HG02798 (cell line): ENCODE results near the gene MOB1B.
"Not testable (repeated sequence)": the region's sequence is repeated elsewhere in the genome, so short reads cannot be mapped to it uniquely, and the experiment has no call there.

Experiments
- ATAC-seq: cut with Tn5 transposase; IDR thresholded peaks from one replicate; pipeline ENCODE4 v1.9.1; 2021; ENCODE audit warnings: mild to moderate bottlenecking; ENCODE audit not compliant: unreplicated experiment, poor library complexity

MOB1B gene

DNA sequence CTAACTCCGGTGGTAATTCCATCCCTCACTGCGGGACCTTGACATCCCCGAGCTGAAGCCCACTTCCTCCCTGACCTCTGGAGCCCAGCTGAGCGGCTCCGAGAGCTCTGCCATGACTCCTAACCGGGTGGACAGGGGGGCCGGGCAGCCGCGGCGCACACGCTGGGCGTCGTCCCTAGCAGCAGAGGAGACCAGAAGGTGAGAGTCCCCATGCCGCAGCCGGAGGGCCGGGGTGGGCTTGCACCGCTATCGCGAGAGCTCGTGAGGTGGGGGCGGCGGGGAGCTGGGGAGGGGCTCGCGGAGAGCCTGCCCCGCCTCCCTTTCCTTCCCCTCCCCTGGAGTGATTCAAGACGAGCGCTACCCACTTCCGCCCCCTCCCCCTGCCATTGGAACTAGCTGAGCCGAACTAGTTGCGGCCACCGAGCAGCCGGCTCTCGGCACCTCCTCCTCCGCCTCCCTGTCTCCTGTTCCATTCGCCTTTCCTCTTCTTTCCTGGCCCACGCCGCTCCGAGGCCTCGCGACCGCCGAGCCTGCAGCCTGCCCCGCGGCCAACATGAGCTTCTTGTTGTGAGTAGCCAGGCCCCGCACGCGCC, at the start of gene MOB1B:
Gene MOB1B (plus strand): TSS at position 386 of the 593 bp plus-strand sequence. CDS start 168 bp downstream, at position 554.
- ATAC-seq, result peak; percentile 90

DNA sequence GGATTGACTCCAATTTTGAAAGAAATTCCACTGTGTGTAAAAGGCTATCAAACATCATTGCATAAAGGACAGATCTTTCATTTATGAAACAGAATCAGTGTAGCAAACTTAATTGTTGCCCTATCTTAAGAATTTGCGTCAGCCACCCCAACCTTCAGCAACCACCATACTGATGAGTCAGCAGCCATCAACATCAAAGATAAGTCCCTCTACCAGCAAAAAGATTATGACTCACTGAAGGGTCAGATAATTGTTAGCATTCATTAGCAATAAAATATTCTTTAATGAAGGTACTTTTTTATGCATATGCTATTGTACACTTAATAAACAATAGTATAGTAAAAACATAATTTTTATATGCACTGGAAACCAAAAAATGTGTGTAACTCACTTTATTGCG, 46.7 kb upstream of the MOB1B start:
- no peak for ATAC-seq

DNA sequence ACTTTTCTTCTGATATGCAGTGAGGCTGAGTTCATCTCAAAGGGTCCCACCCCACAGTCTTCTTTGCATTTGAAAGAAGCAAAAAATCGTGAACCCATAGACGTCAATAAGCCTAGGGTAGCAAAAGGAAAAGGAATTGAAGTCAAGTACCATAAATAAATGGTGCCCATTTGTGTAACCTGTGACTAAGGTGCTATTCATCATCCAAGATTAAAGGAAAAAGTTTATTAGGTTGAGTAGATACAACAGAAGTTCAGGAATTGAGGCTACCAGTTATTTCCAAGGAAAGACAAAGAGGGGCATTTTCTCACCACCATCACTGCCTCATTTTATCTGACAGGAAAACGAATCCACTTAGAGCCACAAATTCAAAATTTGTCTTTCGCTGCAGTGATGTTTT, 43.7 kb upstream of the MOB1B start:
- no peak for ATAC-seq

DNA sequence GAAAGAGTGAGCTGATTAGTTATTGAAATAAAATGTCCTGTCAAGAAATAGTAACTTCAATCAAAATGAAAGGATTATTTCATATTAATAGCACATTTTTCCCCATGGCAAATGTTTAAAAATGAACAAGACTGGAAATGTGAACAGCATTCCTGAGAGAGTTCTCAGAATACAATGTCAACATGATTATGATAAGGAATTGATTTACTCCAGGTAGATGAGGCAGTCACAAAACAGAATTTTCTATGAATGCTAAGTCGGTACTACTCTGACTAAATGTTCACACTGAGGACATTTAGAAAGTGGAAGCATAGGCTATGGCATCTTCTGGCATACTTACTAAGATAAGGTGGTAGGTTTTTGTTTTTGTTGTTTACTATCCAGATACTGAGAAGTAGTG, 43.1 kb upstream of the MOB1B start:
- no peak for ATAC-seq

DNA sequence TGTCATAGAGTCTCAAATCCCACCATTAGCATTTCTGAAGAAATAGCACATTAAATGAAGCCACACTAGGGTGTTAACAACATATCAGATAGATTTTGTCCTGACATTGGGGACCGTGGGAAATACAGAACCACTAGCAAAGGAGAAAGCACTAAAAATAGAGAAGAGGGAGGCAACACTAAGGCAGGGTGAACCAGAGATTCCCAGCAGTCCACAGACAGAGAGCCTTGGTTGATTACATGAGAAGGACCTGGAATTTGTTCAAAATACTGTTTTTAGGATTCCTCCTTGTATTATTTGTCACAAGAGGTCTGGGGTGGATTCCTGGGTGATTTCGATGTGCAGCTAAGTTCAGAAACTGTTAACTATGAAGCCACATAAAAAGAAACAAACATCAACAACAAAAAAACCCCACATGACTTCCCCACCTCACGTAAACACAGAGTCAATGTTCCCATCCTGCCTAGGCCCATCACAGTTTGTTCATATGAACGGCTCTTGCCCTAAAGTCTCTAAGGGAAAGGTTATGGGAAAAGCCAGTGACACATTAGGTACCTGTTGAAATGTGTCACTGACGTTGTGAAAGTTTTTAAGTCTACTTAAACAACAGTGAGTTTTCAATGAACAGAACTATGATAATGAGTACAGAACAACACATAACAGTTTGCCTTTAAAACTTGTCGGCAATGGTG, 38.9 kb upstream of the MOB1B start:
- peak; percentile 80 for ATAC-seq

DNA sequence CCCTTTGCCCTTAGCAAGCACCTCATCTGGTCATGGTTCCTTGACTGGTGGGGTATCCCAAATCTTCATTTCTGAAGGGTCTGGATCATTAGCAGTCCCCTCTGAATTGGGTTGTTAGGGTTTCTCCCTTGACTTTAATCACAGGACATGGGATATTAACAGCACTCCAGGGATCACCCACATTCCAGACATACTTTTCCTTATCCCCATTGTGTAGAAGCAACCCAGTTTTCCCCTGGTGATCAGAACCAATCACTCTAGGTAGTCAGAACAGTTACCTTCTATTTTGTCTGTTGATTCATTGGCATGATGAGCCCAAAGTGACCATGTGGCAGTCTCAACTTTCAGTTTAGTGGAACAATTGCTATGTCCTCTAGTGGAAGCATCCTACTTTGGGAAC, 33.4 kb upstream of the MOB1B start:
- no peak for ATAC-seq

DNA sequence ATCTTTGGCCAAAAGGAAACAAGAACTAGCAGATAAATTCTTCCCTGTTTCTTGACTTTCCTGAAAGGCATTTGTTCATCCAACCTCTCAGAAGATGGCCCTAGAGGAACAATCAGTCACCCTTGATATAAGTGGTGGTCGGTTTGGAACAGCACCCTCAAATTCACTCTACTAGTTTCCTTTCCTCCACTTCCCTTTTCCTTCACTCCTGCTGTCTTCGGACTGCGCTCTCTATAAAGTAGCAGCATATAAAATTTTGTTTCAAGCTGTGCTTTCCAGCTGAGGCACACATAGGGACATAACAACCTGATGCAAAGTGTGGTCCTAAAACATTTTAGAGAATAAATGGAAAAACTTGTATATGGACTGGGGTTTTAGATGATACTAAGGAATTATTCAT, 29.0 kb upstream of the MOB1B start:
- ATAC-seq, result no peak

DNA sequence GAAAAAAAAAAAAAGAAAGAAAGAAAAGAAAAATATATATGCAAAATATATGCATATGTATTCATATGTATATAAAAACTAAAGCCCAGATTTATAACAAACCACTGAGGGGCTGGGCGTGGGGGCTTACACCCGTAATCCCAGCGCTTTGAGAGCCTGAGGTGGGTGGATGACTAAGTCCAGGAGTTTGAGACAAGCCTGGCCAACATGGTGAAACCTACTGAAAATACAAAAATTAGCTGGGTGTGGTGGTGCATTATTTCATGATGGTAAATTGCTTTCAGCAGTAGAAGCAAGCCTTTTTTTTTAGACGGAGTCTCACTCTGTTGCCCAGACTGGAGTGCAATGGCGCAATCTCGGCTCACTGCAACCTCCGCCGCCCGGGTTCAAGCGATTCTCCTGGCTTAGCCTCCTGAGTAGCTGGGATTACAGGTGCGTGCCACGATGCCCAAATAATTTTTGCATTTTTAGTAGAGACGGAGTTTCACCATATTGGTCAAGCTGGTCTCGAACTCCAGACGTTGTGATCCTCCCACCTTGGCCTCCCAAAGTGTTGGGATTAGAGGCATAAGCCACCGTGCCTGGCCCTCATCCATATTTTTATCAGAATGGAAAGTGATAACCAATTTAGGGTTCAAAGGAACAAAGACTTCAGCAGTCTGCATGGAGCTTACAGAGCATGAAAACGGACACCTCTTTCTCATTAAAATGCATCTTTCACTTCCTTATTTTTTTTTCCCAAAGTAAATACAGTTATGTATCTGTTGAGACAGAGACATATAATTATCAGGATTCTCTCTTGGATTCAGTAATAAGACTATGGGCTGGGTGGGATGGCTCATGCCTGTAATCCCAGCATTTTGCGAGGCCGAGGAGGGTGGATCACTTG, 27.7 kb upstream of the MOB1B start:
- ATAC-seq, result peak; percentile 80

DNA sequence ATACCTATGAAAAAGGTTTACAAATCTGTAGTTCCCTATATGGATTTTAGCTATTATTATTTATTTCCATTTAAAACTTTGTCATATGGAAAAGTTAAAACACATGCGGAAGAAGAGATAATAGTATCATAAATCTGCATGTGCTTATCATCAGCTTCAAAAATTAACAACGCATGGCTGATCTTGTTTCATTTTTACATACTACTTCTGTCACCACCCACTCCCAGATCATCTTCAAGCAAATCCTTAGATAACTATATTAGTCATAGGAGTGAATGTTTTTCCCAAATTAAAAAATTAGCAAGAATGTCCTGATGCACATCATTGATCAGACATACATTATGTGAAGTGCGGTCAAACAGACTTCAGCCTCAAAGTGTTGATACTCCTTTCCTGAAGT, 24.6 kb upstream of the MOB1B start:
- no peak for ATAC-seq

DNA sequence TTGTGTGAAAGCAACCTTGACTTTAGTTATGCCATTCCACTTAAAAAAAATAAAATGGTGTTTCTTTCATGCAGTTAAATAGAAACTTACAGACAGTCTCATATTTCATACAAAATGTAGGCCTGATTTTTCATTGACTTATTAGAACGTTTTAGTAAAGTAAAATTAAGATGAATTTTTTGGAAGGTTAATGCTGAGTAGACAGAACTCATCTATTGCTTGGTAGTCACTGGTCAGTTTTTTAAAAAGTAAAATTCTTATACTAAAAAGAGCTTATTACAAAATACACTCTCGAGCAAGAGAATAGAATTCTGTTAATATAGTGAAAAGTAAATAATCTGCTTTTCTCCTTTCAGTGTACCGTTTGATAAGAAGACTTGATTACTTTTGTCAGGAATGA, 21.4 kb upstream of the MOB1B start:
- no peak for ATAC-seq

DNA sequence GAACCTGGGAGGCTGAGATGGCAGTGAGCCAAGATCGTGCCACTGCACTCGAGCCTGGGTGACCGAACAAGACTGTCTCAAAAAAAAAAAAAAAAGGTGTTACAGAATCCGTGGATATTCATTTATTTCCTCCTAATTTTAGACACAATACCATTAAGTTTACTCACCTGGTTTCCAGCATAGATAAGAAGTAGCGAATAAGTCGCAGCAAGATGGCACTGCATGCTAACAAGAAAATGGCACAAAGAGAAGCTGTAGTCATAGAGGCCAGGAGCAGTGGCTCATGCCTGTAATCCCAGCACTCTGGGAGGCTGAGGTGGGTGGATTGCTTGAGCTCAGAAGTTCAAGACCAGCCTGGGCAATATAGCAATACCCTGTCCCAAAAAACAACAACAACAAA, 17.0 kb upstream of the MOB1B start:
- ATAC-seq, result no peak

DNA sequence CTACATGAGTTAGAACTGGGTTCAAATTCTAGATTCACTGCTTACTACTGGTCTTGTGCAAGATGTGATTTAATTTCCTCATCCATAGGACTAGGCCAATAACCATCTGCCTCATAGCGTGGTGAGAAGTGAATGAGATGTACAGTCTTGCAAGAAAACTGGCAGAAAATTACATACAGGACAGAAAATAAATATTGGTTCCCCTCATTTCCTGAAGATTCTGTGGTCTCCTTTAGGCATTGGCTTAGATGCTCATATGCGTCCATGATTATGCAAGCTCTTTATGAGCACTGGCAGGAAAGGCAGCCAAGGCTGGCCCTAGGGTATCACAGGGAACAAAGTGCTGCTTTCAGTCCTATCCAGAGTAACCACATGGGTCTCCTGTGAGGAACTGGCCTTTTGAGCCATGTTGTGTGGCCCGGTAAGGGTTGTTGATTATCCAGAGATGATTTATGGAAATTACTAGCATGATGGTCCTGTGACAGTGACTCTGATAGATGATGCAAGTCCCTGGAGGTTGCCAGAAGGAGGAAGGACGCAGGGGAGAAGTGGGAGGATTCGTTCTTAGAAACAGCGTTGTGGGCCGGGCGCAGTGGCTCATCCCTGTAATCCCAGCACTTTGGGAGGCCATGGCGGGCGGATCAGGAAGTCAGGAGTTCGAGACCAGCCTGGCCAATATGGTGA, 9.9 kb upstream of the MOB1B start:
- ATAC-seq, result no peak

DNA sequence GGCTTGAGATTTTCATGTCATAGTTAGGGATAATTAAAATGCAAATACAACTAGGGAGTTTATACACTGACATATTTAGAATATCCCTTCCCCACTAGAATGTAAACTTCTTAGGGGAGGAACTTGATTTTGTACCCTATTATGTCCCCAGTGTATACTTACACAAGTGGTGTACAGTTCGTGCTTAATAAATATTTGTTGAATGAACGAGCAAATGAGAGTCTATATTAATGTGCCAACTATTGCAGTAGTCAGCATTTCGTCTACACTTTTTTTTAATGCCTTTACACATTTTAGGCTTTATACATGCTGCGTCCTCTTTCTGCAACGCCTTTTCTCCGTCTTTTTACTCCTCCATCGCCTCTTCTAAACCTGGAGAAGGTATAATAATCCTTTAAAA, 8.4 kb upstream of the MOB1B start:
- no peak for ATAC-seq

DNA sequence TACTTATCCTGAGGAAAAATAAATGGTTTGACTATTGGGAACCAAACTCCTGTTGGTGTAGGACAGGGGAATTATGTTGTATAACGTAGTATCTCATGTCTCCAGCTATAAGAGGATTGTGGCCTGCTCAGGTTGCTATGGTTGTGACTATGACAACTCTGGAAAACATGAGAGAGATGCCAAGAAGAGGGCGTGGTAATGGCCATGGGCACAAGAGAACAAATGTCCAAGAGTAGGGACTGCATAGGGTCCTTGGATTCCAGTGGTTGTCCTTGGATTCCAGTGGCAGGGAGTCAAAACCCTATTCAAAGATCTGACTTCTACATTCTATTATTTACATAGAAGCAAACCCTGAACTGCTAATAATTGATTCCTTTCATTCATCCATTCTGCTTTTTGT, 6.8 kb upstream of the MOB1B start:
- no peak for ATAC-seq

DNA sequence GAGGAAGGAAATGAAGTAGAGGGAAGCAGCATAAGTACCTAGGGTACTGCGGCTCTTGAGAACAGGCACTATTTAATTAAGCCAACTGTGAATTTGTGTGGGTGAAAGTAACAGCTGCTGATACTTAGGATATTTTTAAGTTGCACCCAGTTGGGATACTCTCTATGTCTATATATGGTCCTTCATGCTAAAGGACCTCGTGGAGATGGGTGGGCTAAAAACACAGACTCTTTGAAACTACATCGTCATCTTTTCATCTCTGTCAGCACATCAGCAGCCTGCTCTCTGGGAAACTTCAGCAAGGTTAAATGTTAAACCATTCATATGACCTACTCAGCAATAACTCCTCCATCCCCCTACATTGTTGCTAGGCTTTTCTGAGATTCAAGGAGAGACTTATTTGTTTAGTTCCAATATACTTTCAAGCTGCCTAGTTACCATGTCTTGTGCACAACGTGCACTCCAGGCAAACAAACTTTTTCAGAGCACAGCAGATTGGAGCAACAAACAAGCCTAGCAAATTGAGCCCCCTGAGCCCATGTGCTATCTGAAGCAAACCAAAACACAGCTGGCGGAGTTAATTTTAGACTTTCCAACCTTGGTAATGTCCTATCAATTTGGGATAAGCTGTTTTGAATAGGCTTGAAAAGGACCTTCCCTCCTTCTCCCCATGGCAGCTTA, 6.2 kb upstream of the MOB1B start:
- ATAC-seq, result peak; percentile 72

DNA sequence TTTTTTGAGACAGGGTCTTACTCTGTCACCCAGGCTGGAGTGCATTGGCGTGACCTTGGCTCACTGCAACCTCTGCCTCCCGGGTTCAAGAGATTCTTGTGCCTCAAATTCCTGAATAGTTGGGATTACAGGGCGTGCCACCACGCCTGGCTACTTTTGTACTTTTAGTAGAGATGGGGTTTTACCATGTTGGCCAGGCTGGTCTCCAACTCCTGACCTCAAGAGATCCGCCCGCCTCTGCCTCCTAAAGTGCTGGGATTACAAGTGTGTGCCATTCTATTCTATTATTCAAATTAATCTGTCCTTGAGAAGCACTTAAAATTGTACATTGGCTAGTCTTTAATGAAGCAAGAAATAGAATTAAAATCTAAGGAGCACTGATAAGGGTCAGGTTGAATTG, 3.6 kb upstream of the MOB1B start:
- ATAC-seq, result not testable (repeated sequence)

DNA sequence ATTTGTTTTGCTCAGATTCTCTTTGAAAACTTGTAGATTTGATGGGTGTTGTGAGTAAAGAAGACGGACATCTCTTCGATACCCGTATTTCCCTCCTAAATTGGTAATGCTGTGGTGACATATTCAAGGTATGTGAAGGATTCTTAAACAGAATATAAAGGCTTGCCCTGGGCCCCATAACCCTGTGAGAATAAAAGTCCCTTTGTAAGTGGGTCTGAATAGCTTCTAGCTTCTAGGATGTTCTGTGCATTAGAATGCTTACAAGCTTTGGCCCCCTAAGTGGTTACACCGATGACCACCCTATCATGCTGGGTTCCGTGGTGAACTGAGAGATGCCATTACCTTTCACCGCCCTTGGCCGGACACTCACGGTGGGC, 574 bp upstream of the MOB1B start:
- ATAC-seq, result no peak

DNA sequence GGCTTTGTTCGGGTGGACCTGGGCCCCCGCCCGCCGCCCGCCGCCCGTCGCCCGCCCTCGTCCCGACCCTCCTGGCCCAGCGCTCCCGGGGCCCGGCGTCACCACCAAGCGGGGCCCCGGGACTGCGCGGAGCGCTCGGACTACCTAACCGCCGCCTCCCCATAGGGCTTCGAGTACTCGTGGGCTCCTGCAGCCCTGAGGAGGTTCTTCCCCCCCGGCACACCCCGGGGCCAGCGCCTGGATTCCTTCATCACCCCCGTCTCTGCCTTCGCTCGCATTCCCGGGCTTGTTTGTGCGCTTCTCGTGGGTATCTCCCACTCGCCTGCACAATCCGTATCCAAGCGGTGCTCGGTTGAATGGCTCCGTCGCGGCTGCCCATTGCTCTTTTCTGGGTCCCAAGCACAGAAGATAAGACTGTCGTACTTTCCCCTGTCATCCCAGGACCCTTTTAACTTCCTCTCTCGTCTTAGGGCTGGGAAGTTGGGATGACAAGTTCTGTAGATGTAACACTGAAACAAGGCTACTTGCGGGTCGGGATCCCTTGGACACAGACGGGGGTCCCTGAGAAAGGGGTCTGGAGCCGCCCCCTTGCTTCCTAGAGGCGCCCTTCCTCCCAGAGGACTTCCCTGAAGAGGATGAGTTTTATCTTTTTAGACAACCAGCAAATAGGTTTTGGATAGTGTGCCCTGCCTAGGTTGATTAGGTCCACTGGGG, 565 bp downstream of the MOB1B start:
- peak; percentile 55 for ATAC-seq

DNA sequence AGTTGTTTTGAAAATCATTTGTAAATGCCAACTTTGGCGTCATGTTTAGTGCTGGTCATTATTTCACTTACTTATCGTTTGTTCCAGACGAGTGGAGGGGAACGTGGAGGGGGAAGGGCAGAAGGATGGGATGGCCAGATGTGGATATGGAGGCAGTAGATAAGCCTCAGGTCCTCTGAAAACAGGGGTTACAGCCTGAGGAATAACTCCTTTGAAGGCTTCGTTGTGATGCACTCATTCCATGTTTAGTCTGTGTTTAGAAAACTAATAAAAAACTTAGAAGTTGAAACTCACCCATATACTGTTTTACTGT, 1.1 kb downstream of the MOB1B start:
- ATAC-seq, result no peak

DNA sequence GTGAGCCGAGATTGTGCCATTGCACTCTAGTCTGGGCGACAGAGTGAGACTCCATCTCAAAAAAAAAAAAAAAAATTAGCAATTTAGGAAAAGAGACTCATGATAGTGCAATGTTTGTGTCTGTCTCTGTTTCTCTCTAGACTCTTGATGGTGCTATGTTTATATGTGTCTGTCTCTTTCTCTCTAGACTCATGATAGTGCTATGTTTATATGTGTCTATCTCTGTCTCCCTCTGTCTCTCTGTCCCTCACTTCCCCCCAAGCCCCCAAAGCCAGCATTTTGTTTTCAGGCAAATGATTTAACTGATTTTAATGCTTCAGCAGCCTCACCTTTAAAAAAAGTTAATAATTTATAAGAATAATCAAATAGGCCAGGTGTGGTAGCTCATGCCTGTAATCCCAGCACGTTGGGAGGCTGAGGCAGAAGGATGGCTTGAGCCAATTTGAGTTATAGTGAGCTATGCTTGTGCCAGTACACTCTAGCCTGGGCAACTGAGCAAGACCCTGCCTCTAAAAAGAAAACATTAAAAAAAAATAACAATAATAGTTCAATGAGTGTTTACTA, 6.9 kb downstream of the MOB1B start:
- no peak for ATAC-seq
